Measurements from ENCODE around the gene GPR108.

GPR108 gene

GRCh38 chr19:6735181-6735911, 2.0 kb downstream of the GPR108 start:
- peaks cover 11% of the 10 kb centered on the region for H3K79me2 ChIP-seq (ENCODE audit: control insufficient read depth, insufficient read depth, low read length, unreplicated experiment)
- H3K4me1 ChIP-seq (ENCODE audit: control insufficient read depth, insufficient read depth, low read length, unreplicated experiment) = peaks cover 24% of the 10 kb centered on the region
- H3K27me3 ChIP-seq (ENCODE audit: insufficient read depth, low read length) = no peaks in the 10 kb centered on the region
- H3K27ac ChIP-seq (ENCODE audit: low read depth, low read length) = peak overlapping the region; percentile 80; the same call in 1 of the 2 replicates
- H3K4me3 ChIP-seq (ENCODE audit: low read depth, low read length) = peak overlapping the region; percentile 88
- H2AFZ ChIP-seq (ENCODE audit: low read length, unreplicated experiment) = no peak overlapping the region
- H3K36me3 ChIP-seq (ENCODE audit: insufficient read depth, low read length) = no peaks in the 10 kb centered on the region

- Histone ChIP-seq H3K4me3 (ENCODE audit: low read depth, low read length) (no peak overlapping the region), H3K27me3 (ENCODE audit: insufficient read depth, low read length) (no peaks in the 10 kb centered on the region), H3K27ac (ENCODE audit: low read depth, low read length) (no peak overlapping the region), H2AFZ (ENCODE audit: low read length, unreplicated experiment) (no peak overlapping the region), H3K36me3 (ENCODE audit: insufficient read depth, low read length) (no peaks in the 10 kb centered on the region), H3K79me2 (ENCODE audit: control insufficient read depth, insufficient read depth, low read length, unreplicated experiment) (peaks cover 4% of the 10 kb centered on the region), H3K4me1 (ENCODE audit: control insufficient read depth, insufficient read depth, low read length, unreplicated experiment) (peaks cover 23% of the 10 kb centered on the region)
Observed at GRCh38 chr19:6734096-6734696, 3.2 kb downstream of the GPR108 start.

- peaks cover 4% of the 10 kb centered on the region for H3K79me2 ChIP-seq (ENCODE audit: control insufficient read depth, insufficient read depth, low read length, unreplicated experiment)
- H3K4me1 ChIP-seq (ENCODE audit: control insufficient read depth, insufficient read depth, low read length, unreplicated experiment) = peaks cover 16% of the 10 kb centered on the region
- H3K27ac ChIP-seq (ENCODE audit: low read depth, low read length) = no peak overlapping the region
- H2AFZ ChIP-seq (ENCODE audit: low read length, unreplicated experiment) = no peak overlapping the region
- H3K4me3 ChIP-seq (ENCODE audit: low read depth, low read length) = no peak overlapping the region
- H3K27me3 ChIP-seq (ENCODE audit: insufficient read depth, low read length) = no peaks in the 10 kb centered on the region
- H3K36me3 ChIP-seq (ENCODE audit: insufficient read depth, low read length) = no peaks in the 10 kb centered on the region
Observed at GRCh38 chr19:6733338-6734095, 3.9 kb downstream of the GPR108 start.

GRCh38 chr19:6732803-6733337, 4.5 kb downstream of the GPR108 start:
- Histone ChIP-seq H2AFZ (ENCODE audit: low read length, unreplicated experiment) (no peak overlapping the region), H3K27me3 (ENCODE audit: insufficient read depth, low read length) (no peaks in the 10 kb centered on the region), H3K36me3 (ENCODE audit: insufficient read depth, low read length) (no peaks in the 10 kb centered on the region), H3K79me2 (ENCODE audit: control insufficient read depth, insufficient read depth, low read length, unreplicated experiment) (peaks cover 4% of the 10 kb centered on the region), H3K4me1 (ENCODE audit: control insufficient read depth, insufficient read depth, low read length, unreplicated experiment) (peaks cover 10% of the 10 kb centered on the region), H3K4me3 (ENCODE audit: low read depth, low read length) (no peak overlapping the region), H3K27ac (ENCODE audit: low read depth, low read length) (no peak overlapping the region)

GRCh38 chr19:6731822-6732221, 5.6 kb downstream of the GPR108 start:
- Histone ChIP-seq H3K4me1 (ENCODE audit: control insufficient read depth, insufficient read depth, low read length, unreplicated experiment) (peaks cover 9% of the 10 kb centered on the region), H3K4me3 (ENCODE audit: low read depth, low read length) (no peak overlapping the region), H3K36me3 (ENCODE audit: insufficient read depth, low read length) (no peaks in the 10 kb centered on the region), H3K27ac (ENCODE audit: low read depth, low read length) (no peak overlapping the region), H3K79me2 (ENCODE audit: control insufficient read depth, insufficient read depth, low read length, unreplicated experiment) (peaks cover 4% of the 10 kb centered on the region), H3K27me3 (ENCODE audit: insufficient read depth, low read length) (no peaks in the 10 kb centered on the region), H2AFZ (ENCODE audit: low read length, unreplicated experiment) (no peak overlapping the region)

- Histone ChIP-seq H3K4me1 (ENCODE audit: control insufficient read depth, insufficient read depth, low read length, unreplicated experiment) (peaks cover 9% of the 10 kb centered on the region), H3K36me3 (ENCODE audit: insufficient read depth, low read length) (no peaks in the 10 kb centered on the region)
Observed at GRCh38 chr19:6730941-6731670, 6.3 kb downstream of the GPR108 start.

GRCh38 chr19:6730153-6730804, 7.1 kb downstream of the GPR108 start:
- Histone ChIP-seq H3K27me3 (ENCODE audit: insufficient read depth, low read length) (no peaks in the 10 kb centered on the region), H3K27ac (ENCODE audit: low read depth, low read length) (no peak overlapping the region), H3K4me1 (ENCODE audit: control insufficient read depth, insufficient read depth, low read length, unreplicated experiment) (peaks cover under 1% of the 10 kb centered on the region), H2AFZ (ENCODE audit: low read length, unreplicated experiment) (no peak overlapping the region), H3K36me3 (ENCODE audit: insufficient read depth, low read length) (no peaks in the 10 kb centered on the region), H3K79me2 (ENCODE audit: control insufficient read depth, insufficient read depth, low read length, unreplicated experiment) (no peaks in the 10 kb centered on the region), H3K4me3 (ENCODE audit: low read depth, low read length) (no peak overlapping the region)

More at GRCh38 chr19:6730941-6731670, 6.3 kb downstream of the GPR108 start:
- Histone ChIP-seq H3K79me2 (ENCODE audit: control insufficient read depth, insufficient read depth, low read length, unreplicated experiment) (peaks cover 4% of the 10 kb centered on the region), H3K27ac (ENCODE audit: low read depth, low read length) (no peak overlapping the region), H3K27me3 (ENCODE audit: insufficient read depth, low read length) (no peaks in the 10 kb centered on the region), H2AFZ (ENCODE audit: low read length, unreplicated experiment) (no peak overlapping the region), H3K4me3 (ENCODE audit: low read depth, low read length) (no peak overlapping the region)

GRCh38 chr19:6729573-6730152, 7.7 kb downstream of the GPR108 start:
- Histone ChIP-seq H2AFZ (ENCODE audit: low read length, unreplicated experiment) (no peak overlapping the region), H3K79me2 (ENCODE audit: control insufficient read depth, insufficient read depth, low read length, unreplicated experiment) (no peaks in the 10 kb centered on the region), H3K4me3 (ENCODE audit: low read depth, low read length) (no peak overlapping the region), H3K27ac (ENCODE audit: low read depth, low read length) (no peak overlapping the region), H3K4me1 (ENCODE audit: control insufficient read depth, insufficient read depth, low read length, unreplicated experiment) (no peaks in the 10 kb centered on the region), H3K27me3 (ENCODE audit: insufficient read depth, low read length) (no peaks in the 10 kb centered on the region), H3K36me3 (ENCODE audit: insufficient read depth, low read length) (no peaks in the 10 kb centered on the region)

- Histone ChIP-seq H3K4me3 (ENCODE audit: low read depth, low read length) (no peak overlapping the region), H3K27ac (ENCODE audit: low read depth, low read length) (no peak overlapping the region), H3K4me1 (ENCODE audit: control insufficient read depth, insufficient read depth, low read length, unreplicated experiment) (no peaks in the 10 kb centered on the region), H2AFZ (ENCODE audit: low read length, unreplicated experiment) (no peak overlapping the region), H3K36me3 (ENCODE audit: insufficient read depth, low read length) (no peaks in the 10 kb centered on the region), H3K79me2 (ENCODE audit: control insufficient read depth, insufficient read depth, low read length, unreplicated experiment) (no peaks in the 10 kb centered on the region), H3K27me3 (ENCODE audit: insufficient read depth, low read length) (no peaks in the 10 kb centered on the region)
Observed at GRCh38 chr19:6728346-6728745, 9.0 kb downstream of the GPR108 start.
